HEK293 (cell line): ENCODE measurements around the gene MNT.

Source experiments
- AEBP2 ChIP-seq: fragments of 450-650 bp; formaldehyde crosslinking; IDR thresholded peaks from 2 replicates; pipeline ENCODE4 v1.5.1; 2016; ENCODE audit warnings: missing biosample characterization, missing genetic modification characterization, borderline replicate concordance
- BCL11A ChIP-seq: fragments of 450-650 bp; formaldehyde crosslinking; IDR thresholded peaks from 2 replicates; pipeline ENCODE4 v1.5.1; 2016; ENCODE audit warnings: low read depth, missing biosample characterization, missing genetic modification characterization
- GFI1B ChIP-seq: fragments of 450-650 bp; formaldehyde crosslinking; IDR thresholded peaks from 2 replicates; pipeline ENCODE4 v1.5.1; 2016; ENCODE audit warnings: missing biosample characterization, missing genetic modification characterization
- KLF8 ChIP-seq: fragments of 450-650 bp; formaldehyde crosslinking; IDR thresholded peaks from 2 replicates; pipeline ENCODE4 v1.5.1; 2016; ENCODE audit warnings: missing biosample characterization, missing genetic modification characterization
- OVOL3 ChIP-seq: fragments of 450-650 bp; formaldehyde crosslinking; IDR thresholded peaks from 2 replicates; pipeline ENCODE4 v1.5.1; 2016; ENCODE audit warnings: missing biosample characterization, missing genetic modification characterization
- PRDM1 ChIP-seq: fragments of 450-650 bp; formaldehyde crosslinking; IDR thresholded peaks from 2 replicates; pipeline ENCODE4; 2016; ENCODE audit warnings: missing biosample characterization, missing genetic modification characterization
- SCRT1 ChIP-seq: fragments of 450-650 bp; formaldehyde crosslinking; IDR thresholded peaks from 2 replicates; pipeline ENCODE4 v1.5.1; 2016; ENCODE audit warnings: missing biosample characterization, missing genetic modification characterization, borderline replicate concordance
- ZBTB1 ChIP-seq: fragments of 450-650 bp; formaldehyde crosslinking; IDR thresholded peaks from 2 replicates; pipeline ENCODE4 v1.5.1; 2016; ENCODE audit warnings: missing biosample characterization, missing genetic modification characterization
- ZBTB44 ChIP-seq: fragments of 450-650 bp; IDR thresholded peaks from 2 replicates; pipeline ENCODE4 v1.5.1; 2018; ENCODE audit warnings: missing biosample characterization, mild to moderate bottlenecking, missing genetic modification characterization
- ZNF157 ChIP-seq: fragments of 450-650 bp; formaldehyde crosslinking; IDR thresholded peaks from 2 replicates; pipeline ENCODE4 v1.5.1; 2016; ENCODE audit warnings: missing biosample characterization, missing genetic modification characterization
- ZNF18 ChIP-seq: fragments of 450-650 bp; formaldehyde crosslinking; IDR thresholded peaks from 2 replicates; pipeline ENCODE4 v1.5.1; 2016; ENCODE audit warnings: missing biosample characterization, missing genetic modification characterization
- ZNF24 ChIP-seq: fragments of 450-650 bp; formaldehyde crosslinking; IDR thresholded peaks from 2 replicates; pipeline ENCODE4 v1.5.1; 2016; ENCODE audit warnings: missing biosample characterization, missing genetic modification characterization
- ZNF366 ChIP-seq: fragments of 450-650 bp; formaldehyde crosslinking; conservative IDR thresholded peaks from 2 replicates; pipeline ENCODE4 v1.5.1; 2016; ENCODE audit warnings: missing biosample characterization, missing genetic modification characterization
- ZNF37A ChIP-seq: fragments of 450-650 bp; IDR thresholded peaks from 2 replicates; pipeline ENCODE4 v1.5.1; 2018; ENCODE audit warnings: missing biosample characterization, missing genetic modification characterization
- ZNF391 ChIP-seq: fragments of 450-650 bp; formaldehyde crosslinking; IDR thresholded peaks from 2 replicates; pipeline ENCODE4 v1.5.1; 2016; ENCODE audit warnings: low read depth, missing biosample characterization, missing genetic modification characterization, borderline replicate concordance
- ZNF518A ChIP-seq: fragments of 450-650 bp; formaldehyde crosslinking; conservative IDR thresholded peaks from 2 replicates; pipeline ENCODE4 v1.5.1; 2016; ENCODE audit warnings: low read depth, missing biosample characterization, missing genetic modification characterization
- ZNF530 ChIP-seq: fragments of 450-650 bp; formaldehyde crosslinking; IDR thresholded peaks from 2 replicates; pipeline ENCODE4 v1.5.1; 2016; ENCODE audit warnings: low read depth, missing biosample characterization, missing genetic modification characterization
- ZNF544 ChIP-seq: fragments of 450-650 bp; formaldehyde crosslinking; IDR thresholded peaks from 2 replicates; pipeline ENCODE4 v1.5.0; 2017; ENCODE audit warnings: missing biosample characterization, missing genetic modification characterization
- ZNF558 ChIP-seq: fragments of 450-650 bp; formaldehyde crosslinking; IDR thresholded peaks from 2 replicates; pipeline ENCODE4 v1.5.1; 2016; ENCODE audit warnings: missing biosample characterization, missing genetic modification characterization
- ZNF580 ChIP-seq: fragments of 450-650 bp; formaldehyde crosslinking; IDR thresholded peaks from 2 replicates; pipeline ENCODE4 v1.5.1; 2016; ENCODE audit warnings: missing biosample characterization, missing genetic modification characterization
- ZNF621 ChIP-seq: fragments of 450-650 bp; formaldehyde crosslinking; IDR thresholded peaks from 2 replicates; pipeline ENCODE4 v1.5.1; 2017; ENCODE audit warnings: missing biosample characterization, missing genetic modification characterization
- ZNF777 ChIP-seq: fragments of 450-650 bp; formaldehyde crosslinking; IDR thresholded peaks from 2 replicates; pipeline ENCODE4 v1.5.1; 2017; ENCODE audit warnings: missing biosample characterization, missing genetic modification characterization, borderline replicate concordance
- ZNF785 ChIP-seq: fragments of 450-650 bp; formaldehyde crosslinking; IDR thresholded peaks from 2 replicates; pipeline ENCODE4 v1.5.1; 2016; ENCODE audit warnings: missing biosample characterization, missing genetic modification characterization
- ZNF843 ChIP-seq: fragments of 450-650 bp; formaldehyde crosslinking; IDR thresholded peaks from 2 replicates; pipeline ENCODE4 v1.5.1; 2016; ENCODE audit warnings: missing biosample characterization, missing genetic modification characterization
- ZSCAN4 ChIP-seq: fragments of 450-650 bp; formaldehyde crosslinking; IDR thresholded peaks from 2 replicates; pipeline ENCODE4 v1.5.1; 2017; ENCODE audit warnings: missing biosample characterization, missing genetic modification characterization
- ZXDB ChIP-seq: fragments of 450-650 bp; formaldehyde crosslinking; IDR thresholded peaks from 2 replicates; pipeline ENCODE4 v1.5.1; 2016; ENCODE audit warnings: missing biosample characterization, missing genetic modification characterization

The MNT gene

DNA sequence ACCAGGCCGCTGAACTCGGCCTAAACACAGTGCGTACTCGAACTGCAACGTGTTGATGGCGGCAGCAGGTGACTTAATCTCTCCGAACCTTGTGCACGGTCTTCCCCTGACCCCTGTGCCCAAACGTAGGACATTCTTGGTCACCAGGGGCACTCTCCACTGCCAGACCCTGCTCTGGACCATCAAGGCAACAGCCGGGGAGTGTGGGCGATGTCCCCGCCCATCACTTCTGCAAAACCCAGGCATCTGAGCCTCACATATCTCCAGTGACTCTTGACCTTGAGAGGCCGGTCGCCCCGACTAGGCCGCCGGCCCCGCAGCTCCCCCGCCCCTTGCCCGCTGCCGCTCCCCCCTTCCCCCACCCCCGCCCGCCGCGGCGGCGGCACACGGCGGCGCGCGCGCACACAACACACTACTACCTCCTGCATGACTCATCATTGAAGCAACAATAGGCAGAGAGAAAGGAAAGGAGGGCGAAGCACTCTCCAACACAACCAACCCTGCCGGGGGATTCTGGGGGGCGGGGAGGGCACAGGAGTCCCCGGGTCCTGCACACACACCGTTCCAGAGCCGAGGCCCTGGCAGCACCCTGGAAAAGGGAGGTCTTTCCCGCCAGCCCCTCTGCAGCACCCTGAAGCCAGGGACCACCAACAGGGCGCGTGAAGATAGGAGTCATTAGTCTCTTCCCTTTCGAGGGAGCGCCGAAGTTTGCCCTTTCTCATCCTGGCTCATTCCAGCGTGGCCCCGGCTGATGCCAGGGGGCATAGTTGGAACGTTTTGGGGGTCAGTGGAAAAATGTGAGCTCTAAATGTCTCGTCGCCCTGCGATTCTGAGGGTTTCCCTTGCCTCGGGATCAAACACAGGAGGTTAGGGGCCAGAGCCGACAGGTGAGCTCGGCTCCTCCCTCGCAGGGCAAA, 1.9 kb downstream of the MNT start (continued):
- peak; percentile 77 for TF ChIP-seq ZNF366 (tag by site-specific recombination)
- TF ChIP-seq ZBTB1 (tag by site-specific recombination): no peak
- no peak for TF ChIP-seq ZNF157 (tag by site-specific recombination)
- no peak for TF ChIP-seq ZNF544 (tag by site-specific recombination)
- TF ChIP-seq SCRT1 (tag by site-specific recombination): 0 out of 2 replicates have a peak, but pooled peaks have one; percentile 53
- no peak for TF ChIP-seq ZNF530
- TF ChIP-seq ZNF558 (tag by site-specific recombination): no peak
- peak; percentile 70; the same call in 1 of the 2 replicates for TF ChIP-seq BCL11A
- no peak for TF ChIP-seq AEBP2 (tag by site-specific recombination)
- TF ChIP-seq KLF8 (tag by site-specific recombination): peak; percentile 32; the same call in 1 of the 2 replicates
- no peak for TF ChIP-seq ZNF843 (tag by site-specific recombination)
- TF ChIP-seq ZXDB: peak; percentile 45
- no peak for TF ChIP-seq ZSCAN4
- no peak for TF ChIP-seq ZNF621
- no peak for TF ChIP-seq ZNF777 (tag by site-specific recombination)
- no peak for TF ChIP-seq ZNF785 (tag by site-specific recombination)
- TF ChIP-seq ZNF37A (tag by site-specific recombination): no peak
- 0 out of 2 replicates have a peak, but pooled peaks have one; percentile 49 for TF ChIP-seq ZNF391 (tag by site-specific recombination)
- TF ChIP-seq OVOL3 (tag by site-specific recombination): no peak
- TF ChIP-seq ZNF24: no peak
- TF ChIP-seq ZNF580 (tag by site-specific recombination): no peak
- TF ChIP-seq PRDM1 (tag by site-specific recombination): peak; percentile 90
- no peak for TF ChIP-seq ZNF518A (tag by site-specific recombination)
- TF ChIP-seq ZBTB44: no peak
- no peak for TF ChIP-seq GFI1B
- TF ChIP-seq ZNF18 (tag by site-specific recombination): no peak
